GM13976 (cell line): ENCODE results near the gene BBS9.

Experiments
- DNase-seq: peaks from one replicate; pipeline ENCODE4 v3.0.0; 2012; ENCODE audit warnings: low spot score
- CTCF ChIP-seq: IDR thresholded peaks from 2 replicates; pipeline ENCODE4 v1.5.1; 2012; ENCODE audit warnings: borderline replicate concordance, mild to moderate bottlenecking; ENCODE audit not compliant: insufficient read depth; ENCODE audit errors: extremely low read depth, missing control alignments, control extremely low read depth
- in situ Hi-C: fragments of 300-500 bp; cut with MboI; formaldehyde crosslinking; loops from one replicate; pipeline ENCODE4 v1.12.0; 2022; ENCODE audit warnings: low sequenced_read_pairs, mixed read lengths, inconsistent platforms; ENCODE audit not compliant: unreplicated experiment

The BBS9 gene

DNA sequence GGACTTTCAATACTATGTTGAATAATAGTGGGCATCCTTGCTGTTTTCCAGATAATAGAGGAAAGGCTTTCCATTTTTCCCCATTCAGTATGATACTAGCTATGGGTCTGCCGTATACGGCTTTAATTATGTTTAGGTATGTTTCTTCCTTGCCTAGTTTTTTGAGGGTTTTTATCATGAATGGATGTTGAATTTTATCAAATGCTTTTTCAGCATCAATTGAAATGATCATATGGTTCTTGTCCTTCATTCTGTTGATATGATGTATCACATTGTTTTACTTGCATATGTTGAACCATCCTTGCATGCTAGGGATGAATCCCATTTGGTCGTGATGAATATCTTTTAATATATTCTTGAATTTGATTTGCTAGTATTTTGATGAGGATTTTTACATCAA is 11.0 kb upstream of the BBS9 start:
- TF ChIP-seq CTCF = no peak
- in situ Hi-C loops = loop anchor here (25.0 kb wide), 2 partner anchors 331 to 631 kb away; partner anchors contain the start of genes AVL9 and LSM5
- no peak for DNase-seq

DNA sequence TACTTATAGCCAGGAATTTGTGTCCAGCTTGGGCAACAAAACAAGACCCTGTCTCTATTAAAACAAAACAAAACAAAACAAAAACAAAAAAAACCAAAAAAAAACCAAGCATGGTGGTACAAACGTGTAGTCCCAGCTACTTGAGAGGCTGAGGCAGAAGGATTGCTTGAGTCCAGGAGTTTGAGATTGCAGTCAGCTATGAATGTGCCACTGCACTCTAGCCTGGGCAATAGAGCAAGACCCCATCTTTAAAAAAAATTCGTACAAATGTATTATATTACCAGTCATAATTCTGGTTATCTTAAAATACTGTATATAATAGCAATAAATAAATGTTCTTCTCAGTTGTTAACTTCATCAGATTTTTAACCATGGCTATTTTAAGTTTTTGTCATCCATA is 2.3 kb upstream of the BBS9 start:
- no peak for DNase-seq
- in situ Hi-C loops = no loop called here
- TF ChIP-seq CTCF = no peak

DNA sequence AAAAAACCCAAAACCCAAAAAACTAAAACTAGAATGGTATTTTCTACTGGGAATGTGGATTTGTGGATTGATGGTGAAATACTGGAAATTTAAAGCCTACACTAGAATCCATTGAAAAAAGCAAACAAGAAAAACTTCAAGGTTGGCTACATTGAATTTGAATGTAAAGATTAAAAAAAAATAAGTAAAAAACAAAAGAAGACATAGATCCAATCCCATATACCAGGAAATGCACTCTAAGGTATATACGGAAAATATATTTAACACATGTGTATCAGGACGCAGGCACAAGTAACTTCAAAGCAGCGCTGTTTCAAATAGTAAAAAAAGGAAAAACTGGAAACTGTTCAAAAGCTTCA is 754 bp upstream of the BBS9 start:
- no peak for TF ChIP-seq CTCF
- no peak for DNase-seq
- in situ Hi-C loops = no loop called here

- DNase-seq = no peak
- in situ Hi-C loops = no loop called here
- TF ChIP-seq CTCF = no peak
These were observed 416 bp downstream of the BBS9 start for GRCh38 chr7:33129806-33130153.

GRCh38 chr7:33130184-33130583 is 820 bp downstream of the BBS9 start:
- no peak for DNase-seq
- in situ Hi-C loops = no loop called here

DNA sequence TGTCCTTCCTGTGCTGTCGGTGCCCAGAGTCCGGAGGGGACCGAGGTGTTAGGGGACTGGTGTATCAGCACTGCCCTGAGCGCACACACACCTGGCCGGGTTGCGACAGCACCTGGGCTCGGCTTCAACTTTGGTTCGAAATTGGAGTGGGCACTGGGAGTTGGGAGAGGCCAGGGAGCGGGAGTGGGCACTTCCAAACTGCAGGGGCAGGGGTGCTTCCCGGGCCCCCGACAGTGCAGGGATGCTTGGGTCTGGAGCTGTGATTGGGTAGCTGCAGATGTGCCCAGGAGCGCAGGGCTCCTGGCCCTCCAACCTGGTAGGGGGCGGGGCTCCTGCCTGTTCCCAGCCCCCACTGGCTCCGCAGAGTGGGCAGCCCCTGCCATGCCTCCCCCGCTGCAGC is 7.7 kb downstream of the BBS9 start:
- TF ChIP-seq CTCF = no peak
- no peak for DNase-seq
- in situ Hi-C loops = no loop called here

More at GRCh38 chr7:33130184-33130583, 820 bp downstream of the BBS9 start:
- no peak for TF ChIP-seq CTCF

DNA sequence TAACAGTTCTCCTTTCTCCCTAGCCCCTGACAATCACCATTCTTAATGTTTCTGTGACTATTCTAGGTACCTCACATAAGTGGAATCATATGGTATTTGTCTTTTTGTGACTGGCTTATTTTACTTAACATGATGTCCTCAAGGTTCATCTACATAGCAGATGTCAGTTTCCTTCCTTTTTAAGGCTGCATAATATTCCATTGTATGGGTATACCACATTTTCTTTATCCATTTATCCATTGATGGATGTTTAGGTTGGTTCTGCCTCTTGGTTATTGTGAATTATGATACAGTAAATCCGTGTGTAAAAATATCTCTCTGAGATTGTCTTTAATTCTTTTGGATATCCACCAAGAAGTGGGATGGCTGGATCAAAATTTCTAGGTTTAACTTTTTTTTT is 13.2 kb downstream of the BBS9 start:
- DNase-seq = no peak
- in situ Hi-C loops = no loop called here
- no peak for TF ChIP-seq CTCF
